Measurements from ENCODE around the gene FOXJ3. TPM values are rescaled to one million over a fixed set of nuclear protein-coding genes. Genes with fewer than 3 reads are reported as not detected.

FOXJ3 gene
- total and polyA plus RNA-seq, 2 experiments from 2014 or later, result 16.3 to 23.6 TPM

- Histone ChIP-seq H3K9me3 (ENCODE audit: low read depth) (no peaks in the 10 kb centered on the region), H2AFZ (no peak overlapping the region), H3K4me1 (ENCODE audit: insufficient read depth) (no peaks in the 10 kb centered on the region), H3F3A (ENCODE audit: insufficient read depth) (no peaks in the 10 kb centered on the region), H3K4me2 (ENCODE audit: unreplicated experiment) (no peak overlapping the region), H3K79me2 (ENCODE audit: insufficient read depth) (no peaks in the 10 kb centered on the region), H3K9ac (no peak overlapping the region), H4K20me1 (ENCODE audit: insufficient read depth) (no peaks in the 10 kb centered on the region), H3K27me3 (replicated peaks; ENCODE audit: insufficient read depth) (peaks cover 40% of the 10 kb centered on the region), H3K36me3 (ENCODE audit: low read depth) (no peaks in the 10 kb centered on the region), H3K9me2 (ENCODE audit: insufficient read depth) (no peaks in the 10 kb centered on the region), H3K4me3 (no peak overlapping the region), H3K27ac (no peak overlapping the region)
- TF ChIP-seq EZH2phosphoT487 (IDR thresholded peaks at IDR 0.05; ENCODE audit: insufficient read depth, low read depth), result no peak
- no peak for TF ChIP-seq EZH2 (IDR thresholded peaks at IDR 0.05; ENCODE audit: insufficient read depth, poor library complexity, severe bottlenecking)
- in situ Hi-C loops (cut with MboI), result loop anchor here (25.0 kb wide), 1 partner anchor 577 kb away; no protein-coding TSS in a partner anchor
- 5 to 11% methylated on average over 3 of the region's 3 CpGs for WGBS, 2 experiments (ENCODE audit: low coverage in 1 of 2, low lambda C conversion rate in 2 of 2, missing lambda C conversion rate in 2 of 2)
- DNase-seq, result no peak
Measured at GRCh38 chr1:42139444-42139843, 195.6 kb downstream of the FOXJ3 start.

GRCh38 chr1:42138586-42138985 is 196.4 kb downstream of the FOXJ3 start:
- in situ Hi-C loops (cut with MboI), result loop anchor here (25.0 kb wide), 1 partner anchor 576 kb away; no protein-coding TSS in a partner anchor
- 83 to 86% methylated on average over 4 of the region's 4 CpGs for WGBS, 2 experiments (ENCODE audit: low coverage in 1 of 2, low lambda C conversion rate in 2 of 2, missing lambda C conversion rate in 2 of 2)

GRCh38 chr1:42137766-42138165 is 197.3 kb downstream of the FOXJ3 start:
- Histone ChIP-seq H3K79me2 (ENCODE audit: insufficient read depth) (no peaks in the 10 kb centered on the region), H3K27ac (no peak overlapping the region), H3K4me2 (ENCODE audit: unreplicated experiment) (no peak overlapping the region), H3K4me1 (ENCODE audit: insufficient read depth) (no peaks in the 10 kb centered on the region), H3K27me3 (replicated peaks; ENCODE audit: insufficient read depth) (peaks cover 37% of the 10 kb centered on the region), H3K9me2 (ENCODE audit: insufficient read depth) (no peaks in the 10 kb centered on the region), H3K9me3 (ENCODE audit: low read depth) (no peaks in the 10 kb centered on the region), H4K20me1 (ENCODE audit: insufficient read depth) (no peaks in the 10 kb centered on the region), H3K9ac (no peak overlapping the region), H3K4me3 (no peak overlapping the region), H3F3A (ENCODE audit: insufficient read depth) (no peaks in the 10 kb centered on the region), H2AFZ (no peak overlapping the region), H3K36me3 (ENCODE audit: low read depth) (no peaks in the 10 kb centered on the region)
- in situ Hi-C loops (cut with MboI), result loop anchor here (25.0 kb wide), 1 partner anchor 575 kb away; no protein-coding TSS in a partner anchor
- TF ChIP-seq EZH2phosphoT487 (IDR thresholded peaks at IDR 0.05; ENCODE audit: insufficient read depth, low read depth) (no peak), EZH2 (IDR thresholded peaks at IDR 0.05; ENCODE audit: insufficient read depth, poor library complexity, severe bottlenecking) (no peak)
- DNase-seq, result no peak
- WGBS, 2 experiments (ENCODE audit: low coverage in 1 of 2, low lambda C conversion rate in 2 of 2, missing lambda C conversion rate in 2 of 2), result 43 to 49% methylated on average over 10 of the region's 10 CpGs

More at GRCh38 chr1:42138586-42138985, 196.4 kb downstream of the FOXJ3 start:
- peaks cover 37% of the 10 kb centered on the region for H3K27me3 ChIP-seq (replicated peaks; ENCODE audit: insufficient read depth)
- no peaks in the 10 kb centered on the region for H3F3A ChIP-seq (ENCODE audit: insufficient read depth)
- TF ChIP-seq EZH2phosphoT487 (IDR thresholded peaks at IDR 0.05; ENCODE audit: insufficient read depth, low read depth), result no peak
- no peak for TF ChIP-seq EZH2 (IDR thresholded peaks at IDR 0.05; ENCODE audit: insufficient read depth, poor library complexity, severe bottlenecking)
- no peaks in the 10 kb centered on the region for H3K79me2 ChIP-seq (ENCODE audit: insufficient read depth)
- no peak for DNase-seq
- no peaks in the 10 kb centered on the region for H3K9me2 ChIP-seq (ENCODE audit: insufficient read depth)
- H3K4me1 ChIP-seq (ENCODE audit: insufficient read depth), result no peaks in the 10 kb centered on the region
- no peak overlapping the region for H3K4me3 ChIP-seq
- no peaks in the 10 kb centered on the region for H4K20me1 ChIP-seq (ENCODE audit: insufficient read depth)
- H3K36me3 ChIP-seq (ENCODE audit: low read depth), result no peaks in the 10 kb centered on the region
- H2AFZ ChIP-seq, result no peak overlapping the region
- no peak overlapping the region for H3K9ac ChIP-seq
- H3K27ac ChIP-seq, result no peak overlapping the region
- H3K4me2 ChIP-seq (ENCODE audit: unreplicated experiment), result no peak overlapping the region
- H3K9me3 ChIP-seq (ENCODE audit: low read depth), result no peaks in the 10 kb centered on the region

DNA sequence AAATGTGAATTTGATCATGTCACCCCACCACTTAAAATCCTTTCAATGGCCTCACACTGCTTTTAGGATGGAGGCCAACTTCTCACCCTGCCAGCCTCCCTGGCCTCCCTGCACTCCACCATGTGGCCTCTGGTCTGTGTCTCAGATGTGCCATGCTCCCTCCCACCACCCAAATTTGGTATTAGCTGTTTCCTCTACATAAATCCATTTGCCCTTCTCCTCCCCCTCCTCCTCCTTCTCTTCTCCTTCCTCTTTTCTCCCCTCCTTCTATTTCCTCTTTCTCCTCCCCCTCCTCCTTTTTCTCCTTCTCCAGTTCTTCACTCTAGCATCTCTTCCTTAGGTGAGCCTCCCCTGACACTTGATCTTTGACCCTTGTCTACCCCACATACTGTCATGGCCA is 198.6 kb downstream of the FOXJ3 start:
- no peaks in the 10 kb centered on the region for H3K79me2 ChIP-seq (ENCODE audit: insufficient read depth)
- no peaks in the 10 kb centered on the region for H3F3A ChIP-seq (ENCODE audit: insufficient read depth)
- peaks cover 28% of the 10 kb centered on the region for H3K27me3 ChIP-seq (replicated peaks; ENCODE audit: insufficient read depth)
- in situ Hi-C loops (cut with MboI), result loop anchor here (25.0 kb wide), 1 partner anchor 574 kb away; no protein-coding TSS in a partner anchor
- H3K4me1 ChIP-seq (ENCODE audit: insufficient read depth), result no peaks in the 10 kb centered on the region
- no peak overlapping the region for H3K4me2 ChIP-seq (ENCODE audit: unreplicated experiment)
- H3K27ac ChIP-seq, result no peak overlapping the region
- no peak for TF ChIP-seq EZH2phosphoT487 (IDR thresholded peaks at IDR 0.05; ENCODE audit: insufficient read depth, low read depth)
- TF ChIP-seq EZH2 (IDR thresholded peaks at IDR 0.05; ENCODE audit: insufficient read depth, poor library complexity, severe bottlenecking), result no peak
- H3K9ac ChIP-seq, result no peak overlapping the region
- no peaks in the 10 kb centered on the region for H3K36me3 ChIP-seq (ENCODE audit: low read depth)
- no peaks in the 10 kb centered on the region for H4K20me1 ChIP-seq (ENCODE audit: insufficient read depth)
- H3K4me3 ChIP-seq, result no peak overlapping the region
- no peaks in the 10 kb centered on the region for H3K9me3 ChIP-seq (ENCODE audit: low read depth)
- H3K9me2 ChIP-seq (ENCODE audit: insufficient read depth), result no peaks in the 10 kb centered on the region
- no peak overlapping the region for H2AFZ ChIP-seq
- DNase-seq, result no peak

DNA sequence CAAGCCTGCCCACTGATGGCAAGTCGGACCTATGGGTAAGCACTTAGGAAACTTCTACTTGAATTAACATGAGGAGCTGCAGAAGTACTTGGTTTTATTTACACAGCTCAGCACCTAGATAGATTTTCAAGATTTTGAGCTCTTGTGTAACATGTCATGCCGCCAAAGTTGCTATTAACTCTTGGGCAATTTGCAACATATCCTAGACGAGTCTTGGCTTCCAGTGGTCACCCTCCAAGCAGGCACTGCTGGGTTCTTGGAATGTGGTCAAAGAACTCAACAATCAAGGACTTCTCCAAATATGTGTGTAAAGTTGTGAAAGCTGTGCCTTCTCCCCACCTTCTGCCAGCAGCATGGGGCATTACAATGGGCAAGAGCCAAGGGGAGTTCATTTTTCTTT is 199.6 kb downstream of the FOXJ3 start:
- Histone ChIP-seq H3K4me1 (ENCODE audit: insufficient read depth) (no peaks in the 10 kb centered on the region), H3K9me2 (ENCODE audit: insufficient read depth) (no peaks in the 10 kb centered on the region), H3K9ac (no peak overlapping the region), H4K20me1 (ENCODE audit: insufficient read depth) (no peaks in the 10 kb centered on the region), H3F3A (ENCODE audit: insufficient read depth) (no peaks in the 10 kb centered on the region), H3K9me3 (ENCODE audit: low read depth) (no peaks in the 10 kb centered on the region), H3K27ac (no peak overlapping the region), H3K4me2 (ENCODE audit: unreplicated experiment) (no peak overlapping the region), H2AFZ (no peak overlapping the region), H3K4me3 (no peak overlapping the region), H3K36me3 (ENCODE audit: low read depth) (no peaks in the 10 kb centered on the region), H3K79me2 (ENCODE audit: insufficient read depth) (no peaks in the 10 kb centered on the region), H3K27me3 (replicated peaks; ENCODE audit: insufficient read depth) (peaks cover 28% of the 10 kb centered on the region)
- in situ Hi-C loops (cut with MboI), result loop anchor here (25.0 kb wide), 1 partner anchor 573 kb away; no protein-coding TSS in a partner anchor
- peak; percentile 14 for DNase-seq
- WGBS, 2 experiments (ENCODE audit: low coverage in 1 of 2, low lambda C conversion rate in 2 of 2, missing lambda C conversion rate in 2 of 2), result 28 to 34% methylated on average over 3 of the region's 3 CpGs
- no peak for TF ChIP-seq EZH2phosphoT487 (IDR thresholded peaks at IDR 0.05; ENCODE audit: insufficient read depth, low read depth)
- no peak for TF ChIP-seq EZH2 (IDR thresholded peaks at IDR 0.05; ENCODE audit: insufficient read depth, poor library complexity, severe bottlenecking)

All from GM23248 (cell line).